OCI-M1 (cell line): ENCODE data around the gene FHL3.
A peak's percentile ranks its signal among the peaks of the same experiment; 100 is the strongest.

Experiments
- DNase-seq: peaks from one replicate; lab custom pipeline; 2025; lab: John Stamatoyannopoulos, UW

Gene FHL3, protein sequence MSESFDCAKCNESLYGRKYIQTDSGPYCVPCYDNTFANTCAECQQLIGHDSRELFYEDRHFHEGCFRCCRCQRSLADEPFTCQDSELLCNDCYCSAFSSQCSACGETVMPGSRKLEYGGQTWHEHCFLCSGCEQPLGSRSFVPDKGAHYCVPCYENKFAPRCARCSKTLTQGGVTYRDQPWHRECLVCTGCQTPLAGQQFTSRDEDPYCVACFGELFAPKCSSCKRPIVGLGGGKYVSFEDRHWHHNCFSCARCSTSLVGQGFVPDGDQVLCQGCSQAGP

DNA sequence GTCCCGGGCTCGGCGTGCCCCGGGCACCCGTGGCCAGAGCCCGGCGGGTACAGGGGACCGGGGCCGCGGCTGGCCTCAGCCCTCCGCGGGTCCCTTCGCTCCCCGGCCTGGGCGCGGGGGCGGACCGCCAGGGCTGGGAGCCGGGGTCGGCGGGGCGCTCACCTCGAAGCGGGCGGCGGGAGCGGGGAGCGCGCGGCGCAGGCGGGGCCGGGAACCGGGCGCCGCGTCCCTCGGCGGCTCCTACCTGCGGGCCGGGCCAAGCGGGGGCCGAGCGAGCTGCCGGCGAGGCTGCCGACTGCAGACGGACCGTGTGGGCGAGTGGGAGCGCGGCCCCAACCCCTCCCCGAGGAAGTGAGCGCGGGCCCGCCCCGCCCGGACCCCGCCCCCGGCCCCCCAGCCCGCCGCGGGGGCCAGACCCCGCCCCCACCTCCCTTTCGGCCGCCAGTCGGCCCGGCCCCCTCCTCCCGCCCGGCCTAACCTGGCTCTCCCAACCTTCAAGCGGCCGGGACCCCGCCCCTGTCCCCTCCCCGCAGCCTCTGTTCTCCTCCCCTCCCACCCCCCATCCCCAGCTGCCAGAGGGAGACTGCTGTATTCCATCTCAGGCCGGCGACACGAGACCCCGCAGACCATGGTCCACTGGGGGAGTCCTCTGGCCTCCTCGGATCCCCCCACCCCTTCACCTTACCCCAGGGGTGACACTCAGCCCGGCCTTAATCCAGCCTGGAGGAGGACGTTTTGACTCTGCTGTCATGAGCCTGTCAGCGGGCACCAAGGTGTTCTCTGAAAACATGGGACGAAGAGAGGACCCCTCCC is at the start of gene FHL3:
TSS of gene FHL3 (minus strand) at position 320 of the 813 bp plus-strand sequence. CDS start 6,102 bp downstream, outside the sequence.
- peak; percentile 69 for DNase-seq

DNA sequence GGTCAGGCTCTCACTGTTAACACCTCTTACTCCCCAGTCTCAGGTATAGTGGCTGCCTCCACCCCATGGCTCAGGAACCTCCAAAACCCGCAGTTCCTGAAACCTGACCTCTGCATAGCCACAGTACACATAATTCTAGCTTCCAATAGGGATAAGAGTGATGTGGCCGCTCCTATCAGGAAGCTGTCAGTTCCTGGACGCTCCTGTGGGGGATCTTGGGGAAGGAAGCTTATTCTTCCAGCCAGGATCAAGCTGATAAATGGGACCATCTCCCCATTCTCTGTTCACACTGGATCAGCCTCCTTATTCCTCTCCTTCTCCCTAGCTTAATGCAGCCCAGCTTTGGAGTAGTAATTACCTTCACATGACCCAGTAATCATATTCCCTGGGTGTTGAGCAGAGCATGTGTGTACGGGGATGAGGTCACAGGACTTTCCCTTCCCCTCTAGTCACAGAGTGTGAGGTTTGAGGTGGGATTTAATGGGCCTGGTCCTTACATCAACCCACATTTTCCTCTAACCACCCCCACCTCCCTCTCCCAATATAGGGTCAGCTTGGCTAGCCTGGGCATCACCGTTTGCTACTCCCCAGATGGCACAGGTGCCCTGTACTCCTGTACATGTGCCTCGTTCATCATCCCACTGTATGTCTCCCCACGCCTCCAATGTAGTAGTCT is 48.2 kb upstream of the FHL3 start:
- DNase-seq = no peak

DNA sequence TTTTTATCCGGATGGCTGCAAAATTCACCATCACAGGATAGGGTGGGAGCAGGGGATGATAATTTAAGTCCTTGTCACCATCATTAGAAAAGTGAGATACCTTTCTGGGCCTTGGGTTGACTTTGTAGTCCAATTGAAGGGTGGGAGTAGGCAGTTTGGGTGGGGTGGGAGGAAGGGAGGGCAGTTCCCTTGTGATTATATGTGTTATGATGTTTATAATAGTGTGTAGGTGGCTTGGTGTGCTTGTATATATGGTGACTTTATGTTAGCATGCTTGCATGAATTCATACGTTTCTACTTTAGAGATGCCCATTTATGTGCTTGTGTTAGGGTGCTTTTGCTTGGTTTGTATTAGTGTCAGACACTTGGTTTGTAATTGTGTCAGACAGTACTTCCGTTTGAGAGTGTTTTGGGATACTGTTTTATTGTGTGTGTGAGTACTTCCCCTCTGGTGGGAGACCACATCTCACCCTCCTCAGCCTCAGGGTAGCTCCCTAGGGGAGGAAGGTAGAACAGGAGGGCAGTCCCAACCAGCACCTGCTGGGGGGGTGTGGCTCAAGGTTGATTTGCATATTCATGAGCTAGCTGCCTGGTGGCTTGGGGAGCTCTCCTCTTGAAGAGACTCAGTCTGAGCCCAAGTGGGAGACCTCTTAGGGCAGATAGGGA is 47.6 kb upstream of the FHL3 start:
- no peak for DNase-seq

DNA sequence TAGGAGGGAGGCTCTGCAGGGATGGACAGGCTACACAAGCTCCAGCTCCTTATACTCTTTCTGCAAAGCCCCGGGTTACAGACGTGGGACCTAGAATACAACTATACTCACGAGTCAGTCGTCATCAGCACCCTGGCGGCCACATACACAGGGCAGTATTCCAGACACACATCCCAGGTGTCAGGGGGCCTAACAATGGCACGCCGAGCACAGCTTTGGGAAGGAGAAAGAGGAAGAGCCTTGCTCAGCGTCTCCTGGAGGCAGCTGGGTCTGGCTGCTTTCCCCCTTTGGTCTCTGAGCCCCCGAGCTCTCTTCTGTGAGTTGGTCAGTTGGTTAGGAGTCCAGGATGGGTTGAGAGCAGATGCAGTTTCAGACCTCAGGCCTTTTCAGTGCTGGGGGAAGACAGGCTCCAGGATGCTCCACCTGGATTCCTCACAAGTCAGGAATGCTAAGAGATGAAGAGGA is 45.8 kb upstream of the FHL3 start:
- DNase-seq = no peak

DNA sequence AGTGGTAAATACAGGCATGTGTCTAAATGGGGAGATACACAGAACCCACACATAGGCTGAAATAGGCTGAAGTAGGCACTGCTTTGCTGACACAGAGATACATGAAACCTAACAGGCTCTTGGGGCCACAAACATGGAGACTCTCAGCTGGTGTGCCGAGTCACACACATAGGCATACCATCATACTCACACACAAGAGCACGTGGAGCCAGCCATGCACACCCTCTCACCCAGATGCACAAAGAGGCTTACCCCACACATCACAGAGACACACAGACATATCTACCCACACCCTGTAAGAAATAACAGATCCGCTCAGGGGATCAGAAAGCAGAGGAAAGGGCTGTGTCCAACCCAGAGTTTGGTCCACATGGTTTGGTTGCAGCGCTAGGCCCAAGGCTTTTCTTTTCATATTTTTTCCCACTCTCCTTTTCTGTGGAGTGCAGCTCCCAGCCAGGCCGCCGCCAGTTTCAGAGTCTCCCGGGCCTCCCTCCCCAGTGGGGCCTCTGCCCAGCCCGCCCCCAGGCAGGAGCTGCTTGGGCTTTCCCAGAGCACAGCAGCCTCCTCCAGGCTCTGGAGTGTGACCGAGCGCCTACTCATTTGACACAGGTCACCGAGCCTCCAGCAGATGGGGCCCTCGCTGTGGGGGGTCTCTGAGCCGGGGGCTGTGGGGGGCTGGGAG is 45.2 kb upstream of the FHL3 start:
- no peak for DNase-seq

DNA sequence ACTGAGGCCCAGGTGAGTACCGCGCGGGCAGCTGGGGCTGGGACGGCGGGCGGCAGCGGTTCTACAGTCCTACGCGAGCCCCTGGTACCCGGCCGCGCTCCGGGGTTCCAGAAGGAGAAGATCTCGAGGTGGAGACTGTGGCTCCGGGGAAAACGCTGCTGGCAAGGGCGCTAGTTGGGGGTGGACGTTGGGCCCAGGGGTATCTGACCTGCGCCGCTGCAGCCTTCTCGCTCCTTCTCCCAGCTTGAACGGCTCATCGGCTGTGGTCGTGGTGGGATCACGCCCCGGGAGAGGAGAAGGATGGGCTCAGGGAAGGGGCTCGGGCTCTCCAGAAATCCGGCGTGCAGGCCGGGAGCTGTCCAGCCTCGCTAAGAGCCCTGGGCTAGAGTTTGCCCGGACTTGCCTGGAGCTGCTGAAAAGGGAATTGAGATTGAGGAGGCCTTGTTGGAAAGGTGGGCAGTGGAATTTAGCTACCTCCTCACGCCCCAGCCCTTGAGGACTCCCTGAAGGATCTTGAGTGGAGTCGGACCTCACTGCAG is 42.4 kb upstream of the FHL3 start:
- DNase-seq = no peak

DNA sequence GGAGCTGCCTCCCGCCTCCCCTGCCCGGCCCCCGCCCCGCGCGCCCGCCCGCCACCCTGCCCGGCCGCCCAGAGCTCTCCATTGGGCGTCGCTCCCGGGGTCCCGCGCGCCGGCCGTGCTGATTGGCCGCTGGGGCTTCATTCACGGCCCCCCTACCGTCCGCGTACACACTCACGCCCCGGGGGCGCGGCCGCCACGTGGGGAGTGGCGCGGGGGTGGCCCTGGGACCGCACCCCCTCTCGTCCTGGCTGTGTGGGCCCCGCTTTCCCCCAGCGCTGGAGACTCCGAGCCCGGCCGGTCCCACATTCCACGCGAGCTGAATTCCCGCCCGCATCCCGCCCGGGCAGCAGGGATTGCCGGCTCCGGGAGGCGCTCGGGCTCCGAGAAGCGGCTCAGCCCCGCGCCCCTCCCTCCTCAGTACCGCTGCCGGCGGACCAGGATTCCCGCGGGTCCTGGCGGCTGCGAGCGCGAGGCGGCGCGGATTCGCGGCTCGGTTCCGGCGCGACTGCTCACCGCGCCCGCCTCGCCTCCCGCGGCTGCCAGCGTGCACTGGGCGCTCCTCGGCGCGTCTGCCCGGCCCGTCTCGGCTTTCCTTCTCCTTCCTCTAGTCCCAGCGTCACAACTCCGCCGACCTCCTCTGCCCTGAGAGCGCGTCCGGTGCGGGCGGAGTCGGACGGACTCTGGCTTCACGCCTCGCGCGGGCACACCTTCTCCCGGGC is 41.7 kb upstream of the FHL3 start:
- DNase-seq = peak; percentile 45

DNA sequence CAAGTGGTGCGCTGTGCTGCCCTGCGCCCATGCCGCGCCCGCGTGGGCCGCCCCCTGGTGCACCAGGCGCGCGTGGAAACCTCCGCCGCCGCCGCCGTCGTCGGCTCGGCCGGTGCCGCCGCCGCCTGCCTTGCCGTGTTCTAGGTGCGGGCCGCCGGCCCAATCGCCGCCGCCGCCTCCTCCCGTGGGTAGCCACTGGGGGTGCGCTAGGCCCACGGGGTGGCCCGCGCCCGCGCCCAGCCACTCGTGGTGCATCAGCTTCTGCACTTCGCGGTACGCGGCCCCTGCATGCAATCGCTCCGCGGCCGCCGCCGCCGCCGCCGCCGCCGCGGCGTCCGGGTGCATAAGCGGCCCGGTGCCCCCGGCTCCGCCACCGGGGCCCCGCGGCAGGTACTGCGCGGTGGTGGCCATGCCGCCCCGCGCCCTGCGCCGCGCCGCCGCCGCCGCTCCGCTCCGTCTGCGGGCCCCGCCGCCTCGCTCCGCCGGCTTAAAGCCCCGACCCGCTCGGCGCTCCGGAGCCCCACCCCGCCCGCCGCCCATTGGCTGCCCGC is 41.1 kb upstream of the FHL3 start, which contains the start of gene POU3F1:
TSS of gene POU3F1 (minus strand) at position 461 of the 551 bp plus-strand sequence. CDS start at position 411, 50 bp downstream.
- DNase-seq = no peak

DNA sequence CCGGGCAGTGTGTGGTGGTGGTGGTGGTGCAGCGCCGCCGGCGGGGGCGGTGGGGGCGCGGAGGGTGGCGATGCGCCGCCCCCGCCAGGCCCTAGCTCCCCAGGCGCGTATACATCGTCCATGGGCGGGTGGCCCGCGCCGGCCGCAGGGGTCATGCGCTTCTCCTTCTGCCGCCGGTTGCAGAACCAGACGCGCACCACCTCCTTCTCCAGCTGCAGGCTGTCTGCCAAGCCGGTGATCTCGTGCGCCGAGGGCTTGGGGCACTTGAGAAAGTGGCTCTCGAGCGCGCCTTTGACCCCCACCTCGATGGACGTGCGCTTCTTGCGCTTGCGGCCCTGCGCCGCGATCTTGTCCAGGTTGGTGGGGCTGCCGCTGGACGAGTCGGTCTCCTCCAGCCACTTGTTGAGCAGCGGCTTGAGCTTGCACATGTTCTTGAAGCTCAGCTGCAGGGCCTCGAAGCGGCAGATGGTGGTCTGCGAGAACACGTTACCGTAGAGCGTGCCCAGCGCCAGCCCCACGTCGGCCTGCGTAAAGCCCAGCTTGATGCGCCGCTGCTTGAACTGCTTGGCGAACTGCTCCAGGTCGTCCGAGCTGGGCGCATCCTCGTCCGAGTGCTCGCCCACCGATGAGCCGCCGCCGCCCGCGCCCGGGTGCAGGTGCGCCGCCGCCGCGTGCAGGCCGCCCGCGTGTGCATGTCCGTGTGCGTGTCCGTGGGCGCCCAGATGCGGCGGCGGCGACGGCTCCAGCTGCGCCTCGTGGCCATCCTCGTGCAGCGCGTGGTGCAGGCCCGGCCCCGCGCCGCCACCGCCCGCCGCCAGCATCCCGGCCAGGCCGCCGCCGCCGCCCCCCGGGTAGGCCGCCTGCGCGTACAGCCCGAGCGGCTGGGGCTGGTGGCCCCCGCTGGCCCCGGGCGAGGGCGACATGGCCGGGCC is 40.4 kb upstream of the FHL3 start:
- DNase-seq = no peak

DNA sequence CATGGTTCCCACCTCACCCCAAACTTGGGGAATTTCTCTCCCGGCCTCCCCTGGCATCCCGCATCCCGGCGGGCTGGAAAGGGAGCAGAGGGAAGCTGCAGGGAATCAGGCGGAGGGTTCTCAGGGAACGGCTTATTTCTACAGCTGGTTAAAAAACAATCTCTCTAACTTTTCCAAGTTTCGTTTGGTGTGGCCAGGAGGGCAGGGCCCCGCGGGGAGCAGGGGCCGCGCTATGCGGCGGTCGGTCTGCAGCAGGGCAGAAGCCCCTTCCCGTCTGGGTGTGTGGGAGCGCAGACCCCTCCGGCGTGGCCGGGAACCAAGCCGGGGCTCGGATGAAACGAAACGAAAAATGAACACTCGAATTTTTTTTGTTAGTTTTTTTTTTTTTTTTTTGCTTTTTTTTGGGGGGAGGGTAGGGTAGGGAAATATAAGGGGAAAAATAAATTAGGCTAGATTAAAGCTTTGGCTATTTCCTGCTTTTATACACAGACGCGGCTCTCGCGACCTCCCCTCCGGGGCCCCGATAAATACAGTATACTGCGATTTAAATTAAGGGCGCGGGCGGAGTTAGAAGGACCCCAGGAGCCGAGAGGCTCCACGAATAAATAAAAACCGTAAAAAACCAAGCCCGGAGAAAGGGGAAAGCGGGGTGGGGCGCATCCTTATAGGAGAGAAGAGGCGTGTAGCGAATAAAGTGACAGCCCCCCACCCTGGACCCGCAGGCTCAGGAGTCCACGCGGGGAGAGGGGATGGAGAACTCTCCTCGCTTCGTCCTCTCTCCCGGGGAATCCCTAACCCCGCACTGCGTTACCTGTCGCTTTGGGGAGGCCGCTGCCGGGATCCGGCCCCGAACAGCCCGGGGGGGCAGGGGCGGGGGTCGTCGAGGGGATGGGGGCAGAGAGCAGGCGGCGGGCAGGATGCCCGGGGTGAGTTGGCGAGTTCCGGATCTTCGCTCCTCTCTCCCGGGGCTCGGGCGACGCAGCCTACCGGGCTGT is 39.2 kb upstream of the FHL3 start:
- no peak for DNase-seq

DNA sequence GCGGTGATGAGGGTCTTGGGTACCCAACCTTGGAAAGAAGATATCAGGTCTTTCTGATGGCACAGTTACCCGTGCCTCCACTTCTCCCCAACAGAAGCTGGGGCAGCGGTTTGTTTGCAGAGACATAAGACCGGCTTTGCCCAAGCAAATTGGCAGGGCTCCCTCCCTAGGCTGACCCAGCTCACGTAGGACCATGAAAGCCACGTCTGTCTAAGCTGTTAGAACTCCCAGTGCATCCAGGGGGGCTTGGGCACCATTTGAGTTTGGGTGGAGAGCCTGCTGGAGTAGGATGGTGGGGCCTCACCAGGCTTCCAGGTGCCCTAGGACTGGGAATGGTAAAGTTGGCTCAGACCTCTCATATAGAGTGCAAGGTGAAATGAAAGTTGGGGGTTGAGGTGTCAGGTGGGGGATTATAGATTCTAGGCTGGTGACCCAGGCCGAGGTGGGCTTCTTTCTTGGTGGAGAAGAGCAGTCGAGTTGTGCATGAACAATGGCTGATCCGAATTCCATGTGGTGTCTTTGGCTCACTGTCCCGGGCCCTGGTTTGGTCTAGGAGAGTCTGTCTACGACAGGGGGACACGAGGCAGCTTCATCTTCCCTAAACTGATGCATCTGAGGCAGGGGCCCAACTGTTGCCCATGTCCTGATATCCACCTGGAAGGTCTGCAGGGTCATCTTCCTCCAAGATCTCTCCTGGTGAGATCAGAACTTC is 37.9 kb upstream of the FHL3 start:
- no peak for DNase-seq

DNA sequence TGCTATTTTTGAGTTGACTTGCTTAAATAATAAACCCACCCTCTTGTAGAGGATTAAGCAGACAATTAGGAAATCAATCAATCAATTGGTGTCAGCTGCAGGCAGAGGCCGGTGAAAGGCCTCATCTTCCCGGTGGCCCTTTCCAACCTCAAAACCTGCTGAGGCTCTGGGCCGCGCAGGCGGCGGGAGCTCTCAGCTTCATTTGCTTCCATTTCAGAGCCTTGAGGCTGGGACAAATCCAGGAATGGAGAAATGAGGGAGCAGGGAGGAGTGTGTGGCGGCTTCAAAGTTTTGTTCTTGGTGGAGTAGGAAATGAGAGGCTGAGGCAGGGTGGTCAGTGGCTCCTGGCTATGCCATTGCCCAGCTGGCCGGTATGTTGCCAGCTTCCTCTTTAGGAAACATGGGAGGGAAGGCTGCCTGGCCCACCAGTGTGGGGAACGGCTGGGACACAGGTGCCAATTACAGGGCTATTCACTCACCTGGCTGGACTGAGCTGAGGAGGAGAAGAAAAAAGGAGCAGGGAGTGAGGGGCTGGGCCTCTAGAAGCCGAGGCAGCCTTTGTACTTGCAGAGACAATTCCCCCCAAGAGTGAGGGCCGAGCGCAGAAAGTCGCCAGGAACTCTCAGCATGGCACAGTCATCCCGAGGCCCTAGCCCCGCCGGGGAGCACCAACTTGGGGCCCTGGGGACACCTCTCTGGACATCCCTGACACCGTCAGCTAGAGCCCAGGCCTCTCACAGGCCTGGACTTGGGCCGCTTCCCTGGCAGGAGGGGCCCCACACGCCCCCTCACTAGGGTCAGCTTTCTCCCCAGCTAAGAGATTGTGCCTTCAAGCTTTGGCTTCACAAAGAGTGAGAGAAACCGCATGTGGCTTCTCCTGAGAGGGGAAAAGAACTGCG is 36.9 kb upstream of the FHL3 start:
- no peak for DNase-seq

DNA sequence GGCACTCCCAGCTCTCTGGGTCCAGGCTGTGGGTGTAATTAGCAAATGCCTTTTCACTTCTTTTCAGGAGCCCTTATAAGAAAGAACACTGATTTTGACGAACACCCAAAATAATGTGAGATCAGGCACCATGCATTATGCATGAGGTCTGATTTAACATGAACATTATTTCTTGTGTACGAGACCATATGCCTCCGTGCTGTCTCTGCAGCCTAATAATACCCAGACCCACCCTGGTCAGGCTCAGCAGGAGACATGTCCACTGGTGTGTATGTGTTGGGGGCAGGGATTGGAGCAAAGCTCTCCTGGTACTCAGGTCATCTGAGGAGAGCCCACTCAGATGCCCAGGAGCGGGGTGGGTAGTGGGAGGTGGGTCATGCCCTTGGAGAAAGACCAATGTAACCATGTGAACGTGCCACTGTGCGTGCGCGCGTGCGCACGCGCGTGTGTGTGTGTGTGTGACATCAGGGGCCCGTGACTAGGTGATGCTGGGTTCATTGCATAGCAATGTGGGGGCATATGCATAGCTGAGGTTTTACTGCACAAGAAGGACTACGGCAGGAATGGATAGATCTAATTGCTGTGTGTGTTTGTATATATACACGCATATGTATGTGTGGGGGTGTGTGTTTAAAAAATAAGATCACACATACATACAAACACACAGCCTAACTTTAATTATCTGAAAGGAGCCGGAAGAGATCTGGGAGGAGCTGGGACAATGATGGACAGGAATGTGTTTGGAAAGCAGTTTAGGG is 34.2 kb upstream of the FHL3 start:
- no peak for DNase-seq

DNA sequence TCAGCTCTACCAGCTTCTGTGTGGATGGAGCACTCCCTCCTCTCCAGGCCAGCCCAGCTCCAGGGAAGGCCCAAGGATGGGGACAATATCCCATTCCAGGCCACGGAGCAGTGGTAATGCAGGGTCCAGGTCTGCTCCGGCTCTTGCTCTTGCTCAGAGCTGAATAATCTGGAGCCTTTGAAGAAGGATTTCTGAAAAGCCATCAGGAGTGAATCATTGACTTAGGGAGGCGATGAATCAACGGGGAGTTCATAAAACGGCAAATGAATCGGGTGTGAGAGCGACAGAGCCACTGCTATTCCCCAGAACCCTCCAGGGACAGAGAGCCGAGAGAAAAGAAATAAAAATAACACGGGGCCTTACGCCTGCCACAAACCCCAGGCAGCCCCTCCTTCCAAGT is 33.5 kb upstream of the FHL3 start:
- DNase-seq = no peak

DNA sequence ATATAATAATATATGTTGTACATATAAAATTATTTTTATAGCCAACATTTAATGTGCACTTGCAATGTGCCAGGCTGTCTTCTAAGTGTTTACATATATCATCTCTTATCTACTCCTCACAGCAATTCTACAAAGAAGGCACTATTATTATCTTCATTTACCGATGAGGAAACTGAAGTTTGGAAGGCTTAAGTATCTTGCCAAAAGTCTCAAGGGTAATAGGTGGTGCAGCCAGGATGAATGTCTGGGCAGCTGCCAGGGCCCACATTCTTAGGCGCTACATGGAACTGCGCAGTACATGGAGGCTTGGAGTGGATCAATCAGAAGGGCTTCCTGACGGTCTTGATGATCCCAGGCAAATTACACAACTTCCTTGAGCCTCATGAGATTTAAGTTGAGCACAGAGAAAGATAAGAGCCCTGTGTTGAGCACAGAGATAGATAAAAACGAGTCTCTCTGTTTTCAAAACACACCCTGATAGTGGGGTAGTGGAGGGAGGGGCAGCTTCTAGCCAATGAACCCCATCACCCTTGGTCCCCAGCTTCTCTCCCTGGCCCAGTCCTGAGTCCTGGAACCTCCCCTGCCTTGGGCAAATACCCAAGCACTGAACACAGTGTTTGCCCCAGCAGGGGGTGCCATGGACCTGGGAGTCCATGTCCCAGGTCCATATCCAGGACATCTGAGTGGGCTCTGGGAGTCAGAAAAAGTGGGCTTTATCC is 32.1 kb upstream of the FHL3 start:
- DNase-seq = peak; percentile 57
